ENCODE measurements around the gene STARD8.

The STARD8 gene

DNA sequence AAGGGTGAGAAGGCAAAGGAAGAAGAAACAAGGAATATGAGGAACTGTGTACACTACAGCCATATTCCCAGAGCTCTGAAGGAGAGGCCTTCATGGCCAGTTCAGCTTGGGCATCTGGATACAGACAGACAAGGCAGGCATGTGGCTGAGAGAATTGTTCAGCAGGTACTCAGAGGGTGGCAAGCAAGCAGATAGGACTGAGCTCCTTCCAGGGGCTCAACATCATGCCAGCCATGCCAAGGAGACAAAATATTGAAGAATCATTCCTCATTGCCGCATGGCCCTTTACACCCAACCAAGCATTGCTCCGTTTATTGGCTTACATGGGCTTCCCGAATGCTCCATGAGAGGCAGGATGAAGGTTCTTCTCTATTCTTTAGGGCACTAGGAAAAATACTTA, 102.8 kb downstream of the STARD8 start:
- Histone ChIP-seq H3K27ac (ENCODE audit: low read length) (no peak overlapping the region), H2AFZ (ENCODE audit: low read depth, low read length) (no peak overlapping the region), H4K20me1 (ENCODE audit: insufficient read depth, low read length) (no peaks in the 10 kb centered on the region), H3K4me1 (ENCODE audit: low read length) (peaks cover 28% of the 10 kb centered on the region), H3K9ac (ENCODE audit: low read length) (no peak overlapping the region), H3K4me2 (ENCODE audit: low read length) (no peak overlapping the region), H3K27me3 (ENCODE audit: low read depth, low read length) (no peaks in the 10 kb centered on the region), H3K4me3 (ENCODE audit: low read length) (no peak overlapping the region), H3K36me3 (replicated peaks; ENCODE audit: low read depth, low read length) (no peaks in the 10 kb centered on the region), H3K79me2 (ENCODE audit: low read length) (no peaks in the 10 kb centered on the region), H3K9me3 (ENCODE audit: insufficient read depth, low read length) (no peaks in the 10 kb centered on the region)
- TF ChIP-seq, protein P1, sequence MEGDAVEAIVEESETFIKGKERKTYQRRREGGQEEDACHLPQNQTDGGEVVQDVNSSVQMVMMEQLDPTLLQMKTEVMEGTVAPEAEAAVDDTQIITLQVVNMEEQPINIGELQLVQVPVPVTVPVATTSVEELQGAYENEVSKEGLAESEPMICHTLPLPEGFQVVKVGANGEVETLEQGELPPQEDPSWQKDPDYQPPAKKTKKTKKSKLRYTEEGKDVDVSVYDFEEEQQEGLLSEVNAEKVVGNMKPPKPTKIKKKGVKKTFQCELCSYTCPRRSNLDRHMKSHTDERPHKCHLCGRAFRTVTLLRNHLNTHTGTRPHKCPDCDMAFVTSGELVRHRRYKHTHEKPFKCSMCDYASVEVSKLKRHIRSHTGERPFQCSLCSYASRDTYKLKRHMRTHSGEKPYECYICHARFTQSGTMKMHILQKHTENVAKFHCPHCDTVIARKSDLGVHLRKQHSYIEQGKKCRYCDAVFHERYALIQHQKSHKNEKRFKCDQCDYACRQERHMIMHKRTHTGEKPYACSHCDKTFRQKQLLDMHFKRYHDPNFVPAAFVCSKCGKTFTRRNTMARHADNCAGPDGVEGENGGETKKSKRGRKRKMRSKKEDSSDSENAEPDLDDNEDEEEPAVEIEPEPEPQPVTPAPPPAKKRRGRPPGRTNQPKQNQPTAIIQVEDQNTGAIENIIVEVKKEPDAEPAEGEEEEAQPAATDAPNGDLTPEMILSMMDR (IDR thresholded peaks at IDR 0.05; ENCODE audit: low read depth, low read length), result no peak
- no peak for TF ChIP-seq EZH2phosphoT487 (IDR thresholded peaks at IDR 0.05; ENCODE audit: low read depth)

DNA sequence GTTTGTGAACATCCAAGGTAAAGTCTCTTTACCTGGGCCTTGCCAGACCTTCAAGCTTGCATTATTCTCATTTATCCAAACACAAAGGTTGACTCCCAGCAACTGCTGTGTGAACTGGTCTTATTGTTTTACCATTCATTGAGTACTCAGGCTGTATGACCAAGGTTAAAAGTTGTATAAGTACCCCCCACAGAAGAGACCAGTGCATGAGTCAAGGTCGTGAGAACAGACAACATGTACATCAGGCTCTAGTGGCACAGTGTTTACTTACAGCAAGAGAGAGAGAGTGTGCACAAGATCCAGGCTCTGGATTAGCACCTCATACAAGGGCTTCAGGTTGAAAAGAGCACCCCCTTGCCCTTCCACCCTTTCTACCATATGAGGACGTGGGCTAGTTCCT, 103.9 kb downstream of the STARD8 start:
- no peaks in the 10 kb centered on the region for H3K79me2 ChIP-seq (ENCODE audit: low read length)
- no peaks in the 10 kb centered on the region for H4K20me1 ChIP-seq (ENCODE audit: insufficient read depth, low read length)
- H3K27ac ChIP-seq (ENCODE audit: low read length), result no peak overlapping the region
- H2AFZ ChIP-seq (ENCODE audit: low read depth, low read length), result no peak overlapping the region
- no peak overlapping the region for H3K4me3 ChIP-seq (ENCODE audit: low read length)
- no peak overlapping the region for H3K9ac ChIP-seq (ENCODE audit: low read length)
- H3K4me1 ChIP-seq (ENCODE audit: low read length), result peaks cover 28% of the 10 kb centered on the region
- no peak for TF ChIP-seq EZH2phosphoT487 (IDR thresholded peaks at IDR 0.05; ENCODE audit: low read depth)
- TF ChIP-seq, protein P1 (IDR thresholded peaks at IDR 0.05; ENCODE audit: low read depth, low read length), result no peak
- no peaks in the 10 kb centered on the region for H3K9me3 ChIP-seq (ENCODE audit: insufficient read depth, low read length)
- H3K36me3 ChIP-seq (replicated peaks; ENCODE audit: low read depth, low read length), result no peaks in the 10 kb centered on the region
- H3K4me2 ChIP-seq (ENCODE audit: low read length), result no peak overlapping the region
- no peaks in the 10 kb centered on the region for H3K27me3 ChIP-seq (ENCODE audit: low read depth, low read length)

DNA sequence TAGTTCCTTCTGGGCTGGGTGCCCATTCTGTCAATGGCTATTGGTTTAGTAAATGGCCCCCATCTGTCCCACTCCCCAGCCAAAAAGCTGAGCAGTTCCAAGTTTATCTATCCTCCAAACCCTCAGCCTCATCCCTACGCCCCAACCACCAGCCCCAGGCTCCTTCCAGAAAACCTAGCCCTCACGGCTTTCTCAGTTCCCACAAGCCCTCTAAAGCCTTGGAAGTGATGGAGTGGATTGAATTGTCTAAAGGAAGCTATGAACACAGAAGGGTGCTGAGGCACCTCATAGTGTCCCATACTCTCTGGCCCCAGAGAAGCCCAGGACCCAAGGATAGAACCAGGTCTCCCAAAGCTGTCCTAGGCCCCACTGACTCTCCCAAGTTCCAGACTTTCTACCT, 105.8 kb downstream of the STARD8 start:
- Histone ChIP-seq H3K27me3 (ENCODE audit: low read depth, low read length) (no peaks in the 10 kb centered on the region), H3K9me3 (ENCODE audit: insufficient read depth, low read length) (no peaks in the 10 kb centered on the region), H4K20me1 (ENCODE audit: insufficient read depth, low read length) (no peaks in the 10 kb centered on the region), H3K4me1 (ENCODE audit: low read length) (peaks cover 19% of the 10 kb centered on the region), H3K36me3 (replicated peaks; ENCODE audit: low read depth, low read length) (no peaks in the 10 kb centered on the region), H3K4me3 (ENCODE audit: low read length) (no peak overlapping the region), H3K79me2 (ENCODE audit: low read length) (no peaks in the 10 kb centered on the region), H3K9ac (ENCODE audit: low read length) (no peak overlapping the region), H3K4me2 (ENCODE audit: low read length) (no peak overlapping the region), H3K27ac (ENCODE audit: low read length) (no peak overlapping the region), H2AFZ (ENCODE audit: low read depth, low read length) (no peak overlapping the region)
- TF ChIP-seq, protein P1 (IDR thresholded peaks at IDR 0.05; ENCODE audit: low read depth, low read length), result no peak
- no peak for TF ChIP-seq EZH2phosphoT487 (IDR thresholded peaks at IDR 0.05; ENCODE audit: low read depth)

DNA sequence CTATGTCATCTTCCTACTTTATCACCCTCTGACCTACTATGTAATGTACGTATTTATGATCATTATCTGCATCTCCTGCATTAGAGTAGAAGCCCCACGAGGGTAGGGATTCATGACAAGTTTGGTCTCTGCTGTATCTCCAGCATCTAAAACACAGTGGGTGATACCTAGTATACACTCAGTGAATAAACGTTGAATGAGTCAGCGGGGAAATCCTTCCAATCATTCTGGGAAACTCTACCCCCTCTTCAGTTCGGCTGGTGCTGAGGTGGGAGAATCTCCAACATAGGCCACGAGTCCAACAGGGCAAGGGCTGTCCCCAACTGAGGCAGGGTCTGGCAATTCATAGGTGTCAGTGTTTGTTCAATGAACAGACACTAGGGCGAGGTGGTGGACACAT, 106.9 kb downstream of the STARD8 start:
- H3K9ac ChIP-seq (ENCODE audit: low read length), result no peak overlapping the region
- no peaks in the 10 kb centered on the region for H3K79me2 ChIP-seq (ENCODE audit: low read length)
- no peak overlapping the region for H3K27ac ChIP-seq (ENCODE audit: low read length)
- no peak overlapping the region for H3K4me3 ChIP-seq (ENCODE audit: low read length)
- TF ChIP-seq, protein P1 (IDR thresholded peaks at IDR 0.05; ENCODE audit: low read depth, low read length), result no peak
- TF ChIP-seq EZH2phosphoT487 (IDR thresholded peaks at IDR 0.05; ENCODE audit: low read depth), result no peak
- H2AFZ ChIP-seq (ENCODE audit: low read depth, low read length), result no peak overlapping the region
- peaks cover 16% of the 10 kb centered on the region for H3K4me1 ChIP-seq (ENCODE audit: low read length)
- no peaks in the 10 kb centered on the region for H3K9me3 ChIP-seq (ENCODE audit: insufficient read depth, low read length)
- no peaks in the 10 kb centered on the region for H3K27me3 ChIP-seq (ENCODE audit: low read depth, low read length)
- H3K36me3 ChIP-seq (replicated peaks; ENCODE audit: low read depth, low read length), result no peaks in the 10 kb centered on the region
- H3K4me2 ChIP-seq (ENCODE audit: low read length), result no peak overlapping the region; the same call in 1 of the 2 replicates
- no peaks in the 10 kb centered on the region for H4K20me1 ChIP-seq (ENCODE audit: insufficient read depth, low read length)

Data from OCI-LY3 (cell line).